Ecto neural progenitor cell (in vitro differentiated cells): ENCODE data around the gene SLX9.

ENCODE experiments used
- DNase-seq: peaks from one replicate; pipeline ENCODE4 v3.0.0-alpha.2; 2018; ENCODE audit warnings: low spot score

Gene SLX9

GRCh38 chr21:44977616-44978340 lies 37.9 kb downstream of the SLX9 start:
- DNase-seq = no peak

GRCh38 chr21:44979687-44980561 lies 40.1 kb downstream of the SLX9 start:
- no peak for DNase-seq

GRCh38 chr21:44980562-44981489 lies 41.0 kb downstream of the SLX9 start:
- DNase-seq = no peak

- no peak for DNase-seq
Measured at GRCh38 chr21:44982558-44983250, 42.9 kb downstream of the SLX9 start.

- no peak for DNase-seq
Measured at GRCh38 chr21:44983421-44984206, 43.8 kb downstream of the SLX9 start.

- no peak for DNase-seq
Measured at GRCh38 chr21:44984428-44984791, 44.6 kb downstream of the SLX9 start.

- DNase-seq = no peak
Measured at GRCh38 chr21:44984792-44985440, 45.1 kb downstream of the SLX9 start.

GRCh38 chr21:44985441-44986401 lies 45.9 kb downstream of the SLX9 start:
- no peak for DNase-seq

GRCh38 chr21:44986471-44987291 lies 46.9 kb downstream of the SLX9 start:
- DNase-seq = no peak

GRCh38 chr21:44987301-44987885 lies 47.6 kb downstream of the SLX9 start:
- DNase-seq = no peak

- DNase-seq = no peak
Measured at GRCh38 chr21:44987886-44988606, 48.2 kb downstream of the SLX9 start.

- DNase-seq = no peak
Measured at GRCh38 chr21:44988607-44989536, 49.0 kb downstream of the SLX9 start.

GRCh38 chr21:44989537-44989886 lies 49.7 kb downstream of the SLX9 start:
- no peak for DNase-seq

- no peak for DNase-seq
Measured at GRCh38 chr21:44989943-44990780, 50.3 kb downstream of the SLX9 start.

- DNase-seq = no peak
Measured at GRCh38 chr21:44990921-44991320, 51.1 kb downstream of the SLX9 start.
